OCI-LY1 (cell line): ENCODE data around the gene EDN2.

Experiments used
- H2AFZ ChIP-seq: fragments of 200-600 bp; sonication (generic), shearing (Covaris generic); 2 replicates; pipeline ENCODE4 v1.6.0; 2014; ENCODE audit warnings: antibody characterized with exemption, mild to moderate bottlenecking, low read length
- H3F3A ChIP-seq: fragments of 200-600 bp; sonication (generic), shearing (Covaris generic); 2 replicates; pipeline ENCODE4 v1.6.0; 2014; ENCODE audit warnings: mild to moderate bottlenecking, antibody characterized with exemption, low read length, moderate library complexity; ENCODE audit not compliant: insufficient read depth
- H3K27ac ChIP-seq: fragments of 200-600 bp; sonication (generic); 2 replicates; pipeline ENCODE4 v1.5.1; 2014; ENCODE audit warnings: low read length, mixed run types, mild to moderate bottlenecking, low read depth; ENCODE audit not compliant: poor library complexity, severe bottlenecking
- H3K27me3 ChIP-seq: fragments of 200-600 bp; sonication (generic); 2 replicates; pipeline ENCODE4 v1.6.0; 2014; ENCODE audit warnings: antibody characterized with exemption, mild to moderate bottlenecking, low read length, moderate library complexity; ENCODE audit not compliant: insufficient read depth
- H3K36me3 ChIP-seq: fragments of 200-600 bp; sonication (generic); 2 replicates; pipeline ENCODE4 v1.6.1; 2014; ENCODE audit warnings: mild to moderate bottlenecking, antibody characterized with exemption, low read length, moderate library complexity, mixed read lengths; ENCODE audit not compliant: insufficient read depth
- H3K4me1 ChIP-seq: fragments of 200-600 bp; sonication (generic); 2 replicates; pipeline ENCODE4 v1.5.1; 2014; ENCODE audit warnings: mild to moderate bottlenecking, low read length, moderate library complexity; ENCODE audit not compliant: insufficient read depth, severe bottlenecking
- H3K4me2 ChIP-seq: fragments of 200-600 bp; sonication (generic), shearing (Covaris generic); 2 replicates; pipeline ENCODE4 v1.6.1; 2014; ENCODE audit warnings: low read length
- H3K4me3 ChIP-seq: fragments of 200-600 bp; sonication (generic); 2 replicates; pipeline ENCODE4 v1.5.1; 2014; ENCODE audit warnings: low read length, low read depth, mild to moderate bottlenecking, mixed read lengths; ENCODE audit not compliant: poor library complexity, severe bottlenecking
- H3K79me2 ChIP-seq: fragments of 200-600 bp; shearing (Covaris generic); 2 replicates; pipeline ENCODE4 v1.6.1; 2016; ENCODE audit warnings: mixed run types, low read length, mixed read lengths; ENCODE audit not compliant: insufficient read depth
- H3K9ac ChIP-seq: fragments of 200-600 bp; sonication (generic), shearing (Covaris generic); 2 replicates; pipeline ENCODE4 v1.6.1; 2014; ENCODE audit warnings: mild to moderate bottlenecking, low read length, mixed read lengths
- H3K9me2 ChIP-seq: fragments of 200-600 bp; sonication (generic), shearing (Covaris generic); 2 replicates; pipeline ENCODE4 v1.6.1; 2014; ENCODE audit warnings: low read depth, mild to moderate bottlenecking, low read length, mixed read lengths
- H3K9me3 ChIP-seq: fragments of 200-600 bp; shearing (Covaris generic); 2 replicates; pipeline ENCODE4 v1.6.1; 2014; ENCODE audit warnings: low read length, mixed read lengths
- H4K20me1 ChIP-seq: fragments of 200-600 bp; sonication (generic), shearing (Covaris generic); 2 replicates; pipeline ENCODE4 v1.6.0; 2016; ENCODE audit warnings: mild to moderate bottlenecking, low read length; ENCODE audit not compliant: insufficient read depth
- CTCF ChIP-seq: fragments of 200-600 bp; sonication (generic), shearing (Covaris generic); IDR thresholded peaks from 2 replicates; pipeline ENCODE4 v1.5.1; 2017; ENCODE audit warnings: mild to moderate bottlenecking, antibody characterized with exemption, low read length, moderate library complexity, mixed read lengths
- EZH2 ChIP-seq: fragments of 200-600 bp; sonication (generic), shearing (Covaris generic); IDR thresholded peaks from 2 replicates; pipeline ENCODE4 v1.8.0; 2017; ENCODE audit warnings: borderline replicate concordance, mixed run types, mild to moderate bottlenecking, antibody characterized with exemption, low read length, moderate library complexity, mixed read lengths

EDN2 gene

GRCh38 chr1:41514381-41514780 is 29.9 kb upstream of the EDN2 start:
- TF ChIP-seq EZH2 = no peak
- TF ChIP-seq CTCF = no peak
- H3K27me3 ChIP-seq = no peaks in the 10 kb centered on the region
- no peaks in the 10 kb centered on the region for H3K9me3 ChIP-seq
- H3F3A ChIP-seq = no peaks in the 10 kb centered on the region
- H3K27ac ChIP-seq = no peak overlapping the region
- no peaks in the 10 kb centered on the region for H3K79me2 ChIP-seq
- H3K36me3 ChIP-seq = no peaks in the 10 kb centered on the region
- H3K9ac ChIP-seq = no peak overlapping the region
- peaks cover 38% of the 10 kb centered on the region for H3K4me1 ChIP-seq
- H2AFZ ChIP-seq = no peak overlapping the region
- H4K20me1 ChIP-seq = no peaks in the 10 kb centered on the region
- no peak overlapping the region for H3K4me2 ChIP-seq
- H3K9me2 ChIP-seq = no peaks in the 10 kb centered on the region
- no peak overlapping the region for H3K4me3 ChIP-seq

- H3K27ac ChIP-seq = no peak overlapping the region
Measured at GRCh38 chr1:41513383-41513735, 28.9 kb upstream of the EDN2 start.

GRCh38 chr1:41512701-41513382 is 28.4 kb upstream of the EDN2 start:
- Histone ChIP-seq H3K4me1 (peaks cover 24% of the 10 kb centered on the region), H3K36me3 (no peaks in the 10 kb centered on the region), H2AFZ (no peak overlapping the region), H3K27ac (no peak overlapping the region), H3K9me3 (no peaks in the 10 kb centered on the region), H3K9me2 (no peaks in the 10 kb centered on the region), H4K20me1 (no peaks in the 10 kb centered on the region), H3K4me3 (no peak overlapping the region), H3K4me2 (no peak overlapping the region), H3K9ac (no peak overlapping the region), H3K27me3 (no peaks in the 10 kb centered on the region), H3F3A (no peaks in the 10 kb centered on the region), H3K79me2 (no peaks in the 10 kb centered on the region)
- TF ChIP-seq CTCF = no peak
- TF ChIP-seq EZH2 = no peak

More at GRCh38 chr1:41513383-41513735, 28.9 kb upstream of the EDN2 start:
- Histone ChIP-seq H3K79me2 (no peaks in the 10 kb centered on the region), H3K9ac (no peak overlapping the region), H3K4me2 (no peak overlapping the region), H2AFZ (no peak overlapping the region), H3F3A (no peaks in the 10 kb centered on the region), H3K27me3 (no peaks in the 10 kb centered on the region), H3K9me2 (no peaks in the 10 kb centered on the region), H3K4me1 (peaks cover 30% of the 10 kb centered on the region), H3K9me3 (no peaks in the 10 kb centered on the region), H4K20me1 (no peaks in the 10 kb centered on the region), H3K36me3 (no peaks in the 10 kb centered on the region), H3K4me3 (no peak overlapping the region)
- peak; percentile 66 for TF ChIP-seq CTCF
- TF ChIP-seq EZH2 = no peak
